Measurements from ENCODE around the gene SORBS2.

The SORBS2 gene

DNA sequence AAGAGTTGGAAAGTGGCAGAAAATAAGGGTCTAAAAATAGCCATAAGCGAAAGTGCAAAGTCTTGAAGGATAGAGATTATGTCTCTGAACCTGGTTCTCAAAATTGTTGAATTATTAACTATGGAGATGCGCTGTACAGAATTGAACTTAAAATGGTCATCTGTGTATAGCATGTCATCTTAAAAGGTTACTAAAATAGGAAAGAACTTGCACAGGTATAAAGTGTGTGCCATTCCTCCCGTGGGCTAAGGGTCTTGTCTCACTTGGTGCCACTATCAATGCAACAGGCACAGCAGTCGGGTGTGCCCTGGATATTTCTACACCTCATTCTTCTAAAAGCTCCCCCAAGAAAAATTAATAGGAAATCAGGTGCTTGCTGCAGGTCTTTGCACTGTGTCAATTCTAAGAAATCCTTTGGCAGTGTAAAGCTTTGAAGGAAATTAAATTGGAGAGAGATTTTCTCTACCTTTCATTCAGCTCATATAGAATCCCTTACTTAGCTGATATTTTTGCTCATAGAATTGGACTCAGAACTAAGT, 2.4 kb downstream of the SORBS2 start:
- in situ Hi-C loops (cut with MboI; ENCODE audit: low pct_unique_long_range_greater_than_20kb, low sequenced_read_pairs): no loop called here
- DNase-seq: no peak

DNA sequence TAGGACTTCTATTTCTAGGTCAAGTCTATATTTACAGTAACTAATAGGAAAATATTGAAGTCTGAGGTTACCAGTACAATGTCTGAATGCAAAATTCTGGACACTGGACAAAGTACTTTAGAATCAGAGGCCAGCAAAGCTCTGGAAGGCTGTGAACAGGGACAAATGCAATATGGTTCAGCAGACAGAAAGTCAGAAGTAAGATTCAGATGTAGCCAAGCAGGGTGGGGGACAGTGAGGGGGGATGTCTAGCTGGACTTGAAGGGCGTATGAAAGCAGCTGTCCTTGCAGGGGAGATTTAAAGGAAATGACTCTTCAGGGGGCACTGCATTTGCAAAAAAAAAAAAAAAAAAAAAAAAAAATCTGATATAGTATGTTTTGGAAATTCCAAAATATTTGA, 2.9 kb downstream of the SORBS2 start:
- DNase-seq: no peak
- in situ Hi-C loops (cut with MboI; ENCODE audit: low pct_unique_long_range_greater_than_20kb, low sequenced_read_pairs): no loop called here

DNA sequence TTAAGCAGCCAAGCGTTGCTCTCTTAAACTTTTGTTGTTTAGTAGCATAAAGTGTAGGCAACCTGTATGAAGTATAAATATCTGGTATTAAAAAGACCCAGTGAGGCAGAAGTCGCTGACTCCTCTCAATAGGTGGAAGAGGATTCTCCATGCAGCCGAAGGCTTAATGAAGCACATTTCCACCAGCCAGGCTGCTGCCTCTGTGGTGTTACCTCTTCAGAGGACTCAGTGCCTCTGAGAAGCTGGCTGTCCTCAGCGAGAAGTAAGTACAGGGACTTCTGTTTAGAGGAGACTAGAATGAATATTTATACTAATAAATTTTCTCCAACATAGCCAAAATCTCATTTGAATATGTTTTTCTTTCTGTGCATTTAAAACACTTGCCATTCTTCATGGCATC, 6.0 kb downstream of the SORBS2 start:
- in situ Hi-C loops (cut with MboI; ENCODE audit: low pct_unique_long_range_greater_than_20kb, low sequenced_read_pairs): no loop called here
- no peak for DNase-seq

DNA sequence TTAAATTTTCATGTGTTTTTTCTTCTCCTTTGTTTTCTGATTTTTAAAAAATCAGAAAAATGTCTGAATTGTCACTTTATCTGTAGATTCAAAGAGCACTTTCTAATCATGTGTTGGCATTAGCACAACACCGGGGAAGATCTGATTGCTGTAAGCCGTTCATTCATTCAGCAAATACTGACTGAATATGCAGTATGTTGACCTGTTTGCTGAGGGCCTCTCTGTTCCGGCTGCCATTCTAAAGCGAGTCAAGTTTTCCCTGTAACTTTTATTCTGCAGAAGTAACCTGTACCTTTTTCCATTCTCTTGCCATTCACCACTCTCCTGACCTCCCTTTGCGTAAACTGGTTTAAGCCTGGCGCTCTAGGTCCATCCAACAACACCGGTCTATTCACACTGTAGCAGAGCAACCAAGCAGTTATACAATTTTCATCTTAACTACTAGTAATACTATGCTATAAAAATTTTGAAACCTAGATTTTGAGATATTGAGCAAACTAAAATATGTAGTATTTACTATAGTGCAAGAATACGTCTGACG, 6.7 kb downstream of the SORBS2 start:
- in situ Hi-C loops (cut with MboI; ENCODE audit: low pct_unique_long_range_greater_than_20kb, low sequenced_read_pairs): no loop called here
- DNase-seq: no peak

DNA sequence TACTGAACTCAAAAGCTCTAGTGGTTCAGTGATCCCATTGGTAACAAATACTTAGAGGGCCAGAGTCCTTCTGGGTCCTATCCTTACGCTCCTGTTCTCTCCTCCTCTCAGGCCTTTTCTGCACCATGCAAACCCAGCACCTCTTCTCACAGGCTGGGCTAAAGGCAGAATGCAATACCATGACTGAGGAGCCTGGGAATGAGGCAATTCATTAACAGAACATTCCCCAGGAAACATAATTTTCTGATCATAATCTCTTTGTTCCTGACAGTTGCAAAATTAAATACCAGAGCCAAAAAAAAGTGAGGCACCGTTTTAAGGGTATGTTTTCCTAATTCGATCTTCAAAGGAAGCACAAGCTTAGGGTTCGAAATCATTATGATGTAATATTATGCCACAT, 9.0 kb downstream of the SORBS2 start:
- no peak for DNase-seq
- in situ Hi-C loops (cut with MboI; ENCODE audit: low pct_unique_long_range_greater_than_20kb, low sequenced_read_pairs): no loop called here

DNA sequence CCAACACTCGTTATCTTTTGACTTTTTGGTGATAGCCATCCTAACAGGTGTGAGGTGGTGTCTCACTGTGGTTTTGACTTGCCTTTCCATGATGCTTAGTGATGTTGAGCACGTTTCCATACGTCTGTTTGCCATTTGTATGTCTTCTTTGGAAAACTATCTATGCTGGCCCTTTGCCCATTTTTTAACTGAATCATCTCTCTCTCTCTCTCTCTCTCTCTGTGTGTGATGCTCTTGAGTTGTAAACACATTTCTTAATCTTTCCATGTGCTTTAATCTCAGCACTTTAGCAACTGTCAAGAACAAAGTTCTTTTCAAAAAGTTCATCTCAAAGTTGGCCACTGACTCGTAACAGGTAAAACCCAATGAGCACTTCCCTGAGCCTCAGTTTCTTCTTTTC, 10.5 kb downstream of the SORBS2 start:
- in situ Hi-C loops (cut with MboI; ENCODE audit: low pct_unique_long_range_greater_than_20kb, low sequenced_read_pairs): no loop called here
- no peak for DNase-seq

DNA sequence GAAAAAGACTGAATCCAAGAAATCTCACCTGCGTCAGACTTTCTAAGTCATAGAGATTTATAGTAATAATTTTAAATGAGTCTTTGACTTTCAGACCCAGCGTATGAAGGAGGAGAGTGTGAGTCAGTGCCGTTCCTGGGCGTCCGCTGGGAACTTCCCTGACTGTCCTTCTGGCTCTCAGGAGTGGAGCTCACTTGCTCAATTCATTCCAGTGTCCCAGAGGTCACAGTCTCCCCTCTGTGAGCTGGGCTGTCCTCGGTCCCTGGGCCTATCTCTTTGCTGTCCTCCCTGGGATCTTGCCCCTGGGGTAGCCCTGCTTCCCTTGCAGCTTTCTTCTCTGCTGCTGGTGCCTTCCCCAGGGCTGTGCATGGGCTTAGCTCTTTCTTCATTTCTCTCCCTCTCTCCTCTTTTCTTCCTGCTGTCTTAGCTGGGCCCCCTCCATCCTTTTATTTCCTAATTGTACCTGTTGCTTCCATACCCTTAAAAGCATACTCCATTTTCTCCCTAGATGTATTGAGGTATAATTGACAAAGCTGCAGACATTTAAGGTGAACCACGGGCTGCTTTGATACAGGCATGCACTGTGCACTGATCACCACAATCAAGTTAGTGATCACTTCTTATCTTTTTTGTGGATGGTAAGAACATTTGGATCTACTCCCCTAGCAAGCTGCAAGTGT, 11.6 kb downstream of the SORBS2 start:
- DNase-seq: no peak
- in situ Hi-C loops (cut with MboI; ENCODE audit: low pct_unique_long_range_greater_than_20kb, low sequenced_read_pairs): no loop called here

DNA sequence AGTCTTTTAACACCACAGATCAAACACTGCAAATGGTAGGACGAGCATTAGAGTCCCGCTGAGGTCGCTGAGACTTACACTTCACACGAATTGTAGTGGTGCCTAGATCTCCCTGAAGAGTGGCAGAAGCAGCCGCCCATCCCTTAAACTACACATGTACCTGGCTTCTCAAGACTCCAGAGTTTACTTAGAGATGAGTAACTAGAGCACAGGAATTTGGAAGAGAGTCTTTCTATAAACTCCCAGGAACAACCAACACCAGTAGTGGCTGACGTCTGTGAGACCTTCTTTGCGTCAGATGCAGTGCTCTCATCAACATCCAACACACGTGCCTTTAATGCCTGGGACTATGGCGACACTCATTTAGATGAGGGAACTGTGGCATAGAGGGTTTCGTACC, 12.6 kb downstream of the SORBS2 start:
- in situ Hi-C loops (cut with MboI; ENCODE audit: low pct_unique_long_range_greater_than_20kb, low sequenced_read_pairs): no loop called here
- DNase-seq: no peak

DNA sequence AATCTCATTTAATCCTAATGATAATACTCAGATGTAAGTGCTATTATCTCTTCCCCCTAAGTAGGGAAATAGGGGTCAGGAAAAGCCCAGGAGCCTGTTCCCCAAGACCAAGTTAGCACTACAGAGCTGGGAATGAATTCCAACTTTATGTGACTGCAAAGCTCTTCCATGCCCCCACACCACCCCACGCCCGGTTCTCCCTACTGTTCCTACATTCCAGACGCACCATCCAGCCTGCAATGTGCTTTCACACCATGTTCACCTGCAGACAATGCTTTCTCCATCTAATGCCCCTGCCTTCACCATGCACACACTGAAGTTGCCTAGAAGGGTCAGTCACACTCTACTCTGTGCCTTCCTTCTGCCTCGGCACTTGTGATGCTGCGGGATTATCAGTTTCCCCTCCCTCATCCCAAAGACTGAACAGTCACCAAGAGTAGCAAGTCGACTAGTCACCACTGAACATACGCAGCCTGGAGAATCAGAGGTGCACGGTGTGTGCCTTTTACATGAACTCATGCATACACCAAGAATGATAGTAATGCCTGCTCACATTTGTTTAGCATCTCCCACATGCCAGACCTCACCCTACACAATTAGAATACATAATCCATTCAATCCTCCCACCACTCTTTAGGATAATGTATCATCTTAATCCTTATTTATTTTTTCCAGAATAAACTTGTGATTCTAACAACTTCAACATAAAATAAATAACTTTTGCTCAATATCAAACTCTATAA, 14.2 kb downstream of the SORBS2 start:
- no peak for DNase-seq
- in situ Hi-C loops (cut with MboI; ENCODE audit: low pct_unique_long_range_greater_than_20kb, low sequenced_read_pairs): no loop called here

DNA sequence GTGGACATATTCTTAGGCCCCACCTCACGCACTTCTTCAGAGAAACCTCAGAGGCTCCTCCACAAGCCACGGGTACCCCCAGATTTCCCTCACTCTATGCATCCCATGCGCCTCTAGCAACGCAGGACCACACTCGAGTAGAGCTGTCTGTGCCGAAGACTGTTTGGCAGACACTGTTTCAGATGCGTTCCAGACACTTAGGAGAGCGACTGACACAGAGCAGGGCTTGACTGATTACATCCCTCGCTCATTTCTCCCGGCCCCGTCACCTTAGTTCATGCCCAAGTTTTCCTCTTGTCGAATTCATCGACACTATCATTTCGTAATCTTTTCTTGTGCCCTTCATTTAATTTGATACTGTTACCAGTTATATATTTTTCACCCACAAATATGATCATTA, 15.0 kb downstream of the SORBS2 start:
- no peak for DNase-seq
- in situ Hi-C loops (cut with MboI; ENCODE audit: low pct_unique_long_range_greater_than_20kb, low sequenced_read_pairs): no loop called here

DNA sequence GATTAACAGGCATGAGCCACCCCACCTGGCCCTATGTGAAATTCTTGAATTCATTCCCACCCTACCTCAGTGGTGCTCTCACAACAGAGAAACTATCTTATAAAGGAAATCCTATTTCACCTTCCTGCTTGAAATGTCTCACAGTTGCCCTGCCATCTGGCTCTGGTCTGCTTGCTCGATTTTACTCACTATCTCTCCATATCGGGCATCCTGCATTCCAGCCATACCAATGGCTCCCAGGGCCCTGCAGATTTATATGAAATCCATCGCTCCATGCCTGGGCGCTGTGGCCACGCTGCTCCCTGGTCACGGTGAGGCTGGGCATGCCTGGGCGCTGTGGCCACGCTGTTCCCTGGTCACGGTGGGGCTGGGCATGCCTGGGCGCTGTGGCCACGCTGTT, 15.8 kb downstream of the SORBS2 start:
- no peak for DNase-seq
- in situ Hi-C loops (cut with MboI; ENCODE audit: low pct_unique_long_range_greater_than_20kb, low sequenced_read_pairs): no loop called here

DNA sequence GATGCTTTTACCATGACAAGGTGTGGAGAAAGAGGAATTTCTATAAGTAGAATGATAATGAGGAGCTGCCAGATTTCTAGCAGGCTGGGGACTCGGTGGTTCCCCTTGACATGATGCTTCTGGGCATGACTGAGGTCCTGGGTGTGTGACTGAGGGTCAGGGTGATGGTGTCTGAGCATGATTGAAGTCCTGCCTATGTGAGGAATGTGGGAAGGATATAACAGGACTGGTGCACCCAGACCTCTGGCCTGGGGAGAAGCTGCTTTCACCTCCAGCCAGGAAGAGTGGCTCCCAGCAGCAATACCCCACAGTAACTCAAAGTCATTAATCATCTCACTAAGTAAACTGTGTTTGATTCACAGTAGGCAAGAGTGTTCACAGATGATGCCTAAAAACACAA, 17.4 kb downstream of the SORBS2 start:
- no peak for DNase-seq
- in situ Hi-C loops (cut with MboI; ENCODE audit: low pct_unique_long_range_greater_than_20kb, low sequenced_read_pairs): no loop called here

DNA sequence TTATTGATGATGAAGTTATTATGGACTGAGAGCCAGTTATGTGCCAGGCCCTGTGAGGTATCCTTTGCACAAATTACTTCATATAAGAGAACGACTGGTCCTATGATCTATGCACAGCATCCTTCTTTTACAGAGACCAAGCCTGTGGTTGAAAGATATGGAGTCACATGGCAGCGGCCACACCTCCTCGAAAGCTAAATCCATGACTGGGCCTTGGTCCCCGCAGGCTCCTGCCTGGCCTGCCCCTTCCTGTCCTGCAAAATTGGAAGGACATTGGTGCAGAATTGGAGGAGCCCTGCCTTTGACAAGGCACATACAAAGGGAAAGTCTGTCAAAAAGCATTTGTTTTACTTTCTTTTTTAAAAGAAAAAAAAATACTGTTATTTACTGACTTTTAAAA, 18.3 kb downstream of the SORBS2 start:
- in situ Hi-C loops (cut with MboI; ENCODE audit: low pct_unique_long_range_greater_than_20kb, low sequenced_read_pairs): no loop called here

DNA sequence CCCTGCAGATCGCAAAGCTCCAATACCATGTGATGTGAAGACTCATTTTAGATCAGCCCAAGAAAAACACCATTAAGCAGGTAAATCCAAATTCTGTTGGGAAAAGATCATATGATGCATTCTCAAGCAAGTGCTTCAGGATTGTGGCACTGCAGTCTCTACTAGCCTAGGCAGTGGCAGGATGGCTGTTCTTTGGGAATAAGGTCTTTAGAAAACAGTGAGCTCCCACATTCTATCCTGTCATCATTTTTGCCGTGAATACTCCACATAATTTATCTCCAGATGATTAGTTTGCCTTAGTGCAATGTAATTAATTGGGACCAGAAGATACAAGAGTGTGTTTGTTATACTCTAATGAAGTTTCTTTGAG, 18.9 kb downstream of the SORBS2 start:
- in situ Hi-C loops (cut with MboI; ENCODE audit: low pct_unique_long_range_greater_than_20kb, low sequenced_read_pairs): no loop called here
- DNase-seq: no peak

More for the DNA sequence above, 18.3 kb downstream of the SORBS2 start:
- no peak for DNase-seq

DNA sequence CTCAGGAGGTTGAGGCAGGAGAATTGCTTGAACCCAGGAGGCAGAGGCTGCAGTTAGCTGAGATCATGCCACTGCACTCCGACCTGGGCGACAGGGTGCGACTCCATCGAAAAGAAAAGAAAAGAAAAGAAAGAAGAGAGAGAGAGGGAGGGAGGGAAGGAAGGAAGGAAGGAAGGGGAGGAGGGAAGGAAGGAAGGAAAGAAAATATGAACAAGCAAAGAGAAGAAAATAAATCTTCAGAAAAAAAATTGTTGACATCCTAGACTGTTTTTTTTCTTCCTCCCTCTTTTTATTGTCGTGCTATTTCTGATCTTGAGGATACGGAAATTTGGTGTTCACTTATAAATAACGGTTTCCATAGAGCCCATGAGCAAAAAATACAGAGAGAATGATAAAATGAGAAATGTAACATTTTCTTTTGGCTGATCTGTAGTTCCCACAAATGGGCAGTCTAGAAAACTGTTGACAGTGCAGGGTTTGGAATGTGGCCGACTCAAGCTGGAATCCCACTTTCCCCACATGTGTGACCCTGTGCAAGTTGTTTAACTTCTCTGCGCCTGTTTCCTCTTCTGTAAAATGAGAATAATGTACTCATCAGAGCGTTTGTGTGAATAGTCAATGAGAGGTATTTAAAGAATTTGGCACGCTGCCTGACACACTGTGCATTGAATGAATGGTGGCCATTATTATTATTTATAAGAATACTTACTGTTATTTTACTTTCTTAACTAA, 19.4 kb downstream of the SORBS2 start:
- no peak for DNase-seq
- in situ Hi-C loops (cut with MboI; ENCODE audit: low pct_unique_long_range_greater_than_20kb, low sequenced_read_pairs): no loop called here

DNA sequence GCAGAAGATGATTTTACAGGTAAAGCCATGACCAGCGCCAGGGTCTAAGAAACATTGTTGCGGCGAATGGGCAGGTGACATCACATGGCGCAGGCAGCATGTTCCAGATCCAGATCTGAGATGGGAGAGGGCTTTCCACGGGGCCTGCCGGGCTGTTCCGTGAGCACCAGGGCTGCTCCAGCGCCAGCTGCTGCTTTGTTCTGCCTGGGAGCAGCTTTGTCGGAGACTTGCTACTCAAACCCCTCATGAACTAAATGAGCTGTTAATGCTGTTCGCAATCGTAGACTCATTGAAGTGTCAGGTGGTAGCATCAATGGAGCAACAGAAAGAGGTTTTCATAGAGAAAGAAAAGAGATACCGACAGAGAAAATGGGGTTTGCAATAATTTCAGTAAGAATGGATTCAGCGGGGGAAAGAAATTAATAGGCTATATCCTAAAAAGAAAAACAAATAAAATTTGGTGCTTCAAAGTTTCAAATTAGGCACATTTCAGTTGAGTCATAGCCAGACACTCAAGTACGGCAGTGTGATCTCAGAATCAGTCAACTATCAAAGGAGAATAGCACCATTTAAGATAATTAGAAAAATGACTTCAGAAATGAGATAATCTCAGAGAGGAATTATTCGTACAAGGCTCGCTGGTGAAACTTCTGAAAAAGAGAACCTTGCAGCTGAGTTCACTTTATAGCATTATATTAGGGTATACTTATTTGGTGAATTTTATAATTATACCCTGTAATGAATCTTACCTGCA, 23.9 kb downstream of the SORBS2 start:
- in situ Hi-C loops (cut with MboI; ENCODE audit: low pct_unique_long_range_greater_than_20kb, low sequenced_read_pairs): no loop called here
- no peak for DNase-seq

DNA sequence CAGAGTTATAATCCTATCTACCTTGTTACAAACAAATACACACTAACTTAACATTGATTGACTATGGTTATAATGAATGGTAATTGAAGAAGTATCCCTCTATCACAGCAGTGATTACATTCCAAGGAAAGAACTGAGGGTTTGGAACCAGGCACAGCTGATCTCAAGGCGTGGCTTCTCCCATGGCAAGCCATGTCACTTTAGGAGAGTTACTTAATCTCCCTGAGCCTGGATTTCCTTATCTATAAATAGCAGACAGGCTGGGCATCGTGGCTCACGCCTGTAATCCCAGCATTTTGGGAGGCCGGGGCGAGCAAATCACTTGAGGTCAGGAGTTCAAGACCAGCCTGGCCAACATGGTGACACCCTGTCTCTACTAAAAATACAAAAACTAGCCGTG, 25.6 kb downstream of the SORBS2 start:
- in situ Hi-C loops (cut with MboI; ENCODE audit: low pct_unique_long_range_greater_than_20kb, low sequenced_read_pairs): no loop called here
- DNase-seq: no peak

DNA sequence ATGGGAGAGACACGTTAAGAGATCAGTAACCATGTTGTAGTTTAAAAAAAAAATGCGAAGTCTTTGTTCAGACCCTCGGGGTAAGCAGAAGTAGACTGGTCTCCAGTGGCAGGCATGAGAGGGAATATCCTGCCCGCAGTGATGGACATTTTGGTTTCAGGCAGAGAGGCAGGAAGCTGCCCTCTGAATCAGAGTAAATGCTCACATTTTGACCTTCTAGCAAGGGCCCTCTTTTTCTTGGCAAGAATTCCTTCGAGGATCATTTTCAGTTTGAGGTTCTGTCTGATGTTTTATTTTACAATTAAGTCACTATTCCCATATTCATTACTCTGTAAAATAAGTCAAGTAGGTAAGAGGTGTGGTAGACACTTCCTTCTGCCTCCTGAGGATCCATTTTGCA, 28.4 kb downstream of the SORBS2 start:
- no peak for DNase-seq
- in situ Hi-C loops (cut with MboI; ENCODE audit: low pct_unique_long_range_greater_than_20kb, low sequenced_read_pairs): no loop called here

DNA sequence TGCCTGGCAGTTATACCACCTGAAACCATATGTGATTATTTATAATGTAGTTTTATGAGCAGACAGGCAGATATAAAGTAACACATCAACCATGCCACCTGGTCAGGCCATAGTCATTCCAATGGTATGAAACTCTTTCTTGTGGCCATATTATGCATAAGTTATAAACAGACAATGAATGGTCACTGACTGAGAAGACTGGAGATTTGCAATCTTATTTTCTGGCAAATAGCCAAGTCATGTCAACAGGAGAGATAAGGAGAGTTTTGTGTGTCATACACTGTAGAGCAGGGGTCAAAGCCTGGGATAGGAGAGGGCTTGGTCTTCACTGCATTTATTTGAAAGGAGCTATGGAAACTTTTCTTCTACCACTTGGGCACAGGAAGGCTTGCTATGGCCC, 29.5 kb downstream of the SORBS2 start:
- no peak for DNase-seq
- in situ Hi-C loops (cut with MboI; ENCODE audit: low pct_unique_long_range_greater_than_20kb, low sequenced_read_pairs): no loop called here

Measured in KBM-7 (cell line).